ENCODE results near the gene JMJD6. TPM values are rescaled to one million over a fixed set of nuclear protein-coding genes. Genes with fewer than 3 reads are reported as not detected.

The JMJD6 gene
- total and polyA plus RNA-seq, 2 of the 8 experiments (the other 6 are each of a cell fraction or from before 2014, with no cell fraction given) = 8.6 to 18.6 TPM

GRCh38 chr17:76672892-76673291 lies 53.5 kb downstream of the JMJD6 start:
- no peak overlapping the region for H3K14ac ChIP-seq (ENCODE audit: insufficient read length)
- no peak overlapping the region for H3K18ac ChIP-seq (ENCODE audit: extremely low read depth, low read length)
- no peak overlapping the region for H3K23ac ChIP-seq (ENCODE audit: insufficient read length)
- peak overlapping the region; percentile 49 for H3K4ac ChIP-seq (replicated peaks; ENCODE audit: insufficient read length, low read depth, low read length)
- WGBS, 2 experiments (ENCODE audit: extremely low coverage in 1 of 2, insufficient coverage in 1 of 2, insufficient read length in 1 of 2, insufficient replicate concordance in 2 of 2, low coverage in 1 of 2, low lambda C conversion rate in 2 of 2, missing lambda C conversion rate in 1 of 2) = 87% methylated on average over 3 of the region's 3 CpGs; no CpG with 5 or more reads in 1 of the 2 experiments
- H3K56ac ChIP-seq (replicated peaks; ENCODE audit: insufficient read length, low read depth, low read length) = no peak overlapping the region
- no peaks in the 10 kb centered on the region for H4K20me1 ChIP-seq (replicated peaks in 1 of 2; ENCODE audit: control insufficient read depth in 1 of 2, insufficient read depth in 2 of 2, low read length in 2 of 2)
- H3K4me3 ChIP-seq (ENCODE audit: extremely low read depth in 1 of 4, insufficient read depth in 2 of 4, low read depth in 3 of 4, low read length in 4 of 4) = no peak overlapping the region; a peak in 1 of 8 replicates
- H4K5ac ChIP-seq (ENCODE audit: insufficient read length, low read depth, low read length) = no peak overlapping the region
- TF ChIP-seq JUND (IDR thresholded peaks at IDR 0.05; ENCODE audit: low read length) = no peak
- no peak overlapping the region for H2BK120ac ChIP-seq (replicated peaks; ENCODE audit: low read depth, low read length)
- H2AFZ ChIP-seq (ENCODE audit: low read length) = no peak overlapping the region
- peaks cover 10% of the 10 kb centered on the region for H3K23me2 ChIP-seq (ENCODE audit: low read depth, low read length)
- POLR2A ChIA-PET (ENCODE audit: partially characterized antibody) = interaction anchor here (1.0 kb wide), 1 partner anchor 34 kb away, joined by 3 read pairs; no protein-coding TSS in a partner anchor
- no peaks in the 10 kb centered on the region for H3K36me3 ChIP-seq (ENCODE audit: control insufficient read depth in 2 of 4, insufficient read depth in 4 of 4, low read length in 3 of 4)
- H3K79me2 ChIP-seq (ENCODE audit: control insufficient read depth in 1 of 2, insufficient read depth in 2 of 2, low read length in 2 of 2) = no peaks in the 10 kb centered on the region
- no peak overlapping the region for H4K8ac ChIP-seq (ENCODE audit: extremely low read depth, insufficient read depth, low read length)
- no peak overlapping the region for H2BK15ac ChIP-seq (ENCODE audit: low read length)
- H3K9me3 ChIP-seq (ENCODE audit: insufficient read depth in 2 of 2, low read depth in 1 of 2, low read length in 1 of 2) = no peaks in the 10 kb centered on the region
- H3K4me2 ChIP-seq (ENCODE audit: insufficient read depth in 1 of 2, low read depth in 2 of 2, low read length in 2 of 2) = peak overlapping the region in 1 of 2 experiments; percentile 88; a peak in 1 of 4 replicates
- H3K27me3 ChIP-seq (replicated peaks in 1 of 4; ENCODE audit: control insufficient read depth in 3 of 4, extremely low read depth in 1 of 4, insufficient read depth in 3 of 4, low read length in 3 of 4) = no peaks in the 10 kb centered on the region
- H3K79me1 ChIP-seq (ENCODE audit: low read depth, low read length) = no peaks in the 10 kb centered on the region
- DNase-seq (ENCODE audit: low read depth in 1 of 2, low spot score in 2 of 2) = no peak
- no peak overlapping the region for H2BK20ac ChIP-seq (ENCODE audit: low read length)
- H2AK5ac ChIP-seq (ENCODE audit: low read depth, low read length) = no peak overlapping the region
- no peak overlapping the region for H3K27ac ChIP-seq (ENCODE audit: low read depth, low read length)
- FAIRE-seq = no peak
- 0 out of 2 replicates have a peak overlapping the region, but pooled peaks have one; percentile 80 for H2BK12ac ChIP-seq (ENCODE audit: low read depth, low read length)
- no peak overlapping the region for H2BK5ac ChIP-seq (ENCODE audit: low read depth, low read length)
- CTCF ChIA-PET (ENCODE audit: partially characterized antibody) = no interaction called here
- H4K91ac ChIP-seq (replicated peaks; ENCODE audit: insufficient read length, low read length) = no peak overlapping the region
- H3K9ac ChIP-seq (replicated peaks in 1 of 4; ENCODE audit: extremely low read depth in 1 of 4, low read depth in 3 of 4, low read length in 3 of 4) = no peak overlapping the region
- peaks cover 3 to 10% (median 8%) of the 10 kb centered on the region in 4 experiments for H3K4me1 ChIP-seq (replicated peaks in 1 of 4; ENCODE audit: control insufficient read depth in 3 of 4, insufficient read depth in 4 of 4, low read length in 3 of 4)

All from H1 (cell line).